ENCODE measurements around the gene TMEM165.

TMEM165 gene

GRCh38 chr4:55381502-55381901 lies 14.3 kb upstream of the TMEM165 start:
- DNase-seq (ENCODE audit: low spot score in 2 of 2), result no peak
- Mint-ChIP-seq H3K9me3 (no peaks in the 10 kb centered on the region), H3K27ac (no peak overlapping the region), H3K4me1 (no peaks in the 10 kb centered on the region), H3K27me3 (no peaks in the 10 kb centered on the region), H3K4me3 (no peak overlapping the region), H3K36me3 (no peaks in the 10 kb centered on the region)
- ATAC-seq (ENCODE audit: low read depth), result no peak

GRCh38 chr4:55382488-55383003 lies 13.2 kb upstream of the TMEM165 start:
- H3K27me3 Mint-ChIP-seq, result no peaks in the 10 kb centered on the region
- H3K27ac Mint-ChIP-seq, result no peak overlapping the region
- no peaks in the 10 kb centered on the region for H3K4me1 Mint-ChIP-seq
- H3K9me3 Mint-ChIP-seq, result no peaks in the 10 kb centered on the region
- no peak for DNase-seq (ENCODE audit: low spot score in 2 of 2)
- no peak overlapping the region for H3K4me3 Mint-ChIP-seq
- H3K36me3 Mint-ChIP-seq, result no peaks in the 10 kb centered on the region
- no peak for ATAC-seq (ENCODE audit: low read depth)

GRCh38 chr4:55385201-55385649 lies 10.5 kb upstream of the TMEM165 start:
- ATAC-seq (ENCODE audit: low read depth) (no peak), DNase-seq (ENCODE audit: low spot score in 2 of 2) (no peak)
- Mint-ChIP-seq H3K36me3 (no peaks in the 10 kb centered on the region), H3K27ac (no peak overlapping the region), H3K9me3 (no peaks in the 10 kb centered on the region), H3K4me1 (no peaks in the 10 kb centered on the region), H3K4me3 (no peak overlapping the region), H3K27me3 (no peaks in the 10 kb centered on the region)

- H3K27me3 Mint-ChIP-seq, result no peaks in the 10 kb centered on the region
Measured at GRCh38 chr4:55386073-55386472, 9.7 kb upstream of the TMEM165 start.

GRCh38 chr4:55386840-55387239 lies 8.9 kb upstream of the TMEM165 start:
- Mint-ChIP-seq H3K36me3 (no peaks in the 10 kb centered on the region), H3K9me3 (no peaks in the 10 kb centered on the region), H3K27ac (no peak overlapping the region), H3K4me3 (no peak overlapping the region), H3K4me1 (no peaks in the 10 kb centered on the region), H3K27me3 (no peaks in the 10 kb centered on the region)
- no peak for ATAC-seq (ENCODE audit: low read depth)
- no peak for DNase-seq (ENCODE audit: low spot score in 2 of 2)

More at GRCh38 chr4:55386073-55386472, 9.7 kb upstream of the TMEM165 start:
- ATAC-seq (ENCODE audit: low read depth) (no peak), DNase-seq (ENCODE audit: low spot score in 2 of 2) (no peak)
- Mint-ChIP-seq H3K27ac (no peak overlapping the region), H3K4me3 (no peak overlapping the region), H3K4me1 (no peaks in the 10 kb centered on the region), H3K9me3 (no peaks in the 10 kb centered on the region), H3K36me3 (no peaks in the 10 kb centered on the region)

- Mint-ChIP-seq H3K9me3 (no peaks in the 10 kb centered on the region), H3K4me1 (peaks cover 19% of the 10 kb centered on the region), H3K27ac (no peak overlapping the region)
Measured at GRCh38 chr4:55393461-55394320, 2.1 kb upstream of the TMEM165 start.

GRCh38 chr4:55395218-55395528 lies 584 bp upstream of the TMEM165 start:
- peaks cover 6% of the 10 kb centered on the region for H3K36me3 Mint-ChIP-seq
- ATAC-seq (ENCODE audit: low read depth), result no peak
- H3K4me3 Mint-ChIP-seq, result peak overlapping the region; percentile 94
- no peaks in the 10 kb centered on the region for H3K9me3 Mint-ChIP-seq
- H3K27ac Mint-ChIP-seq, result peak overlapping the region; percentile 96
- H3K27me3 Mint-ChIP-seq, result no peaks in the 10 kb centered on the region
- no peak for DNase-seq (ENCODE audit: low spot score in 2 of 2)
- H3K4me1 Mint-ChIP-seq, result peaks cover 23% of the 10 kb centered on the region

More at GRCh38 chr4:55393461-55394320, 2.1 kb upstream of the TMEM165 start:
- ATAC-seq (ENCODE audit: low read depth) (no peak), DNase-seq (ENCODE audit: low spot score in 2 of 2) (no peak)
- peaks cover 6% of the 10 kb centered on the region for H3K36me3 Mint-ChIP-seq
- no peaks in the 10 kb centered on the region for H3K27me3 Mint-ChIP-seq
- H3K4me3 Mint-ChIP-seq, result no peak overlapping the region

GRCh38 chr4:55396308-55397125 lies 760 bp downstream of the TMEM165 start:
- peak overlapping the region; percentile 96 for H3K27ac Mint-ChIP-seq
- ATAC-seq (ENCODE audit: low read depth), result peak; percentile 16
- H3K9me3 Mint-ChIP-seq, result no peaks in the 10 kb centered on the region
- H3K27me3 Mint-ChIP-seq, result no peaks in the 10 kb centered on the region
- H3K36me3 Mint-ChIP-seq, result peaks cover 7% of the 10 kb centered on the region
- H3K4me3 Mint-ChIP-seq, result peak overlapping the region; percentile 94
- no peak for DNase-seq (ENCODE audit: low spot score in 2 of 2)
- H3K4me1 Mint-ChIP-seq, result peaks cover 29% of the 10 kb centered on the region

- H3K4me3 Mint-ChIP-seq, result peak overlapping the region; percentile 86
- DNase-seq (ENCODE audit: low spot score in 2 of 2), result no peak
Measured at GRCh38 chr4:55397126-55397436, 1.3 kb downstream of the TMEM165 start.

GRCh38 chr4:55397520-55398321 lies 2.0 kb downstream of the TMEM165 start:
- ATAC-seq (ENCODE audit: low read depth), result no peak
- no peaks in the 10 kb centered on the region for H3K9me3 Mint-ChIP-seq
- no peak for DNase-seq (ENCODE audit: low spot score in 2 of 2)
- H3K27me3 Mint-ChIP-seq, result no peaks in the 10 kb centered on the region
- H3K4me3 Mint-ChIP-seq, result peak overlapping the region; percentile 86
- H3K4me1 Mint-ChIP-seq, result peaks cover 29% of the 10 kb centered on the region
- H3K27ac Mint-ChIP-seq, result peak overlapping the region; percentile 96
- H3K36me3 Mint-ChIP-seq, result peaks cover 7% of the 10 kb centered on the region

More at GRCh38 chr4:55397126-55397436, 1.3 kb downstream of the TMEM165 start:
- H3K9me3 Mint-ChIP-seq, result no peaks in the 10 kb centered on the region
- H3K27ac Mint-ChIP-seq, result peak overlapping the region; percentile 96
- no peak for ATAC-seq (ENCODE audit: low read depth)
- peaks cover 29% of the 10 kb centered on the region for H3K4me1 Mint-ChIP-seq
- no peaks in the 10 kb centered on the region for H3K27me3 Mint-ChIP-seq
- H3K36me3 Mint-ChIP-seq, result peaks cover 7% of the 10 kb centered on the region

GRCh38 chr4:55398461-55398860 lies 2.7 kb downstream of the TMEM165 start:
- peaks cover 10% of the 10 kb centered on the region for H3K36me3 Mint-ChIP-seq
- no peak for DNase-seq (ENCODE audit: low spot score in 2 of 2)
- H3K9me3 Mint-ChIP-seq, result no peaks in the 10 kb centered on the region
- H3K27me3 Mint-ChIP-seq, result no peaks in the 10 kb centered on the region
- ATAC-seq (ENCODE audit: low read depth), result no peak
- H3K4me3 Mint-ChIP-seq, result peak overlapping the region; percentile 86
- peak overlapping the region; percentile 96 for H3K27ac Mint-ChIP-seq
- peaks cover 30% of the 10 kb centered on the region for H3K4me1 Mint-ChIP-seq

GRCh38 chr4:55398966-55399365 lies 3.2 kb downstream of the TMEM165 start:
- Mint-ChIP-seq H3K9me3 (no peaks in the 10 kb centered on the region), H3K36me3 (peaks cover 14% of the 10 kb centered on the region), H3K4me1 (peaks cover 33% of the 10 kb centered on the region), H3K27ac (no peak overlapping the region), H3K27me3 (no peaks in the 10 kb centered on the region), H3K4me3 (peak overlapping the region; percentile 31)
- no peak for DNase-seq (ENCODE audit: low spot score in 2 of 2)
- ATAC-seq (ENCODE audit: low read depth), result no peak

GRCh38 chr4:55399581-55399980 lies 3.8 kb downstream of the TMEM165 start:
- no peak overlapping the region for H3K27ac Mint-ChIP-seq
- no peak for DNase-seq (ENCODE audit: low spot score in 2 of 2)
- H3K4me1 Mint-ChIP-seq, result peaks cover 31% of the 10 kb centered on the region
- H3K4me3 Mint-ChIP-seq, result no peak overlapping the region
- peaks cover 14% of the 10 kb centered on the region for H3K36me3 Mint-ChIP-seq
- no peaks in the 10 kb centered on the region for H3K9me3 Mint-ChIP-seq
- ATAC-seq (ENCODE audit: low read depth), result no peak
- no peaks in the 10 kb centered on the region for H3K27me3 Mint-ChIP-seq

Data from memory B cell (primary cell).